ENCODE results near the gene SH3PXD2A. TPM values are rescaled to one million over a fixed set of nuclear protein-coding genes. Genes with fewer than 3 reads are reported as not detected.
A peak's percentile ranks its signal among the peaks of the same experiment; 100 is the strongest.

The SH3PXD2A gene
- total RNA-seq, 1 experiment from 2014 or later = 4.5 TPM

GRCh38 chr10:103707956-103708626 is 147.3 kb downstream of the SH3PXD2A start:
- H3K27me3 Mint-ChIP-seq (ENCODE audit: low read depth) = no peaks in the 10 kb centered on the region

More at GRCh38 chr10:103707956-103708626, 147.3 kb downstream of the SH3PXD2A start:
- Histone ChIP-seq H4K91ac (ENCODE audit: insufficient read length, low read depth, low read length) (no peak overlapping the region), H3K56ac (ENCODE audit: insufficient read length, low read depth, low read length) (no peak overlapping the region), H2BK5ac (ENCODE audit: insufficient read length, low read length) (no peak overlapping the region), H3K4me1 (ENCODE audit: insufficient read depth, low read length) (no peaks in the 10 kb centered on the region), H2BK12ac (ENCODE audit: insufficient read length, low read depth, low read length) (no peak overlapping the region), H4K8ac (replicated peaks; ENCODE audit: insufficient read length, low read depth, low read length) (no peak overlapping the region), H3K9ac (ENCODE audit: extremely low read depth, insufficient read length, low read length) (no peak overlapping the region), H4K5ac (ENCODE audit: insufficient read length, low read depth, low read length) (no peak overlapping the region), H3K27ac (ENCODE audit: insufficient read length, low read depth, low read length) (no peak overlapping the region), H3K18ac (ENCODE audit: insufficient read length, low read depth, low read length) (no peak overlapping the region), H4K20me1 (ENCODE audit: control insufficient read depth, insufficient read depth, insufficient read length) (no peaks in the 10 kb centered on the region), H2AK5ac (ENCODE audit: insufficient read length, low read length) (no peak overlapping the region), H3K4me2 (ENCODE audit: insufficient read depth, insufficient read length, low read length) (no peak overlapping the region), H2AFZ (ENCODE audit: low read length) (no peak overlapping the region), H2BK120ac (ENCODE audit: low read depth, low read length, poor library complexity, severe bottlenecking) (no peak overlapping the region), H3K4ac (ENCODE audit: low read depth, low read length) (no peak overlapping the region), H3K9me3 (ENCODE audit: control insufficient read depth, low read depth, low read length) (no peaks in the 10 kb centered on the region), H2BK15ac (ENCODE audit: low read depth, low read length) (no peak overlapping the region), H3K23ac (ENCODE audit: insufficient read length, low read depth, low read length) (no peak overlapping the region), H3K14ac (ENCODE audit: insufficient read depth, low read length) (no peak overlapping the region), H3T11ph (ENCODE audit: low read length) (no peak overlapping the region), H3K79me2 (ENCODE audit: insufficient read depth, low read length) (no peaks in the 10 kb centered on the region), H3K23me2 (ENCODE audit: insufficient read length, low read depth, low read length, poor library complexity, severe bottlenecking) (no peaks in the 10 kb centered on the region), H2BK20ac (ENCODE audit: low read depth, low read length, poor library complexity, severe bottlenecking) (no peak overlapping the region), H3K27me3 (ENCODE audit: insufficient read depth, low read length) (no peaks in the 10 kb centered on the region), H3K79me1 (ENCODE audit: insufficient read depth, low read depth, low read length, poor library complexity, severe bottlenecking) (no peaks in the 10 kb centered on the region)
- H3K9me3 Mint-ChIP-seq = no peaks in the 10 kb centered on the region
- no peak for TF ChIP-seq CTCF (conservative IDR thresholded peaks at IDR 0.05)
- peaks cover under 1 to 2% of the 10 kb centered on the region in 2 experiments; a peak in 3 of 4 replicates for H3K4me1 Mint-ChIP-seq
- H3K4me3 Mint-ChIP-seq = no peak overlapping the region; a peak in 1 of 5 replicates
- DNase-seq = no peak
- no CpG with 5 or more reads among the region's 10 CpGs for WGBS (ENCODE audit: extremely low coverage, insufficient read length, low lambda C conversion rate)
- no peaks in the 10 kb centered on the region for H3K36me3 Mint-ChIP-seq (ENCODE audit: insufficient read depth in 1 of 3, low read depth in 3 of 3)
- peak overlapping the region; percentile 7 to 85 (median 37); a peak in 3 of 7 replicates for H3K27ac Mint-ChIP-seq

All from H9 (cell line).